Measurements from ENCODE around the gene ZBTB7C. TPM values are rescaled to one million over a fixed set of nuclear protein-coding genes. Genes with fewer than 3 reads are reported as not detected.

Gene ZBTB7C
- total RNA-seq, 1 donor from 2014 or later: 1.4 TPM

DNA sequence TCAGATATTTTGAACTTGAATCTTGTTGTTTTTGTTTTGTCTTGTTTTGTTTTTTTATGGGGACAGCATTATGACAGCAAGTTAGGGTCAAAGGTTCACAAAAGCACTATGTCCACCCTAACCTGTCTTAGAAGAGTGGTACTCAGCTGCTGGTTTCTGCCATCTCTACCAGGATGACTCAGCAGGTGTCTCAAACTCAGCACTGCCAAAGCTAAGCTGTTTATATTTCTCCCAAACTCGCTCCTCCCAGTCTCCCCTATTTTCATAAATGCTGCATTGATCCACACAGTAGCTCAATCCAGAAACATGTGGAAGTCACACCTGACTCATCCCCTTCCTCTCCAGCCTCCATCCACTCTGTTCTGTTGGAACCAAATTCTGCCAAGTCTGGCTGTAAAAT is 134.9 kb downstream of the ZBTB7C start:
- Mint-ChIP-seq H3K4me3 (ENCODE audit: unreplicated experiment) (no peak overlapping the region), H3K27me3 (ENCODE audit: low read depth) (peaks cover 18% of the 10 kb centered on the region), H3K36me3 (ENCODE audit: low read depth) (peaks cover 4% of the 10 kb centered on the region), H3K27ac (ENCODE audit: unreplicated experiment) (no peak overlapping the region), H3K9me3 (ENCODE audit: low read depth) (peaks cover 9% of the 10 kb centered on the region), H3K4me1 (ENCODE audit: low read depth) (no peaks in the 10 kb centered on the region)
- DNase-seq (ENCODE audit: low spot score): no peak
- TF ChIP-seq, protein P1, sequence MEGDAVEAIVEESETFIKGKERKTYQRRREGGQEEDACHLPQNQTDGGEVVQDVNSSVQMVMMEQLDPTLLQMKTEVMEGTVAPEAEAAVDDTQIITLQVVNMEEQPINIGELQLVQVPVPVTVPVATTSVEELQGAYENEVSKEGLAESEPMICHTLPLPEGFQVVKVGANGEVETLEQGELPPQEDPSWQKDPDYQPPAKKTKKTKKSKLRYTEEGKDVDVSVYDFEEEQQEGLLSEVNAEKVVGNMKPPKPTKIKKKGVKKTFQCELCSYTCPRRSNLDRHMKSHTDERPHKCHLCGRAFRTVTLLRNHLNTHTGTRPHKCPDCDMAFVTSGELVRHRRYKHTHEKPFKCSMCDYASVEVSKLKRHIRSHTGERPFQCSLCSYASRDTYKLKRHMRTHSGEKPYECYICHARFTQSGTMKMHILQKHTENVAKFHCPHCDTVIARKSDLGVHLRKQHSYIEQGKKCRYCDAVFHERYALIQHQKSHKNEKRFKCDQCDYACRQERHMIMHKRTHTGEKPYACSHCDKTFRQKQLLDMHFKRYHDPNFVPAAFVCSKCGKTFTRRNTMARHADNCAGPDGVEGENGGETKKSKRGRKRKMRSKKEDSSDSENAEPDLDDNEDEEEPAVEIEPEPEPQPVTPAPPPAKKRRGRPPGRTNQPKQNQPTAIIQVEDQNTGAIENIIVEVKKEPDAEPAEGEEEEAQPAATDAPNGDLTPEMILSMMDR (IDR thresholded peaks at IDR 0.05): no peak

DNA sequence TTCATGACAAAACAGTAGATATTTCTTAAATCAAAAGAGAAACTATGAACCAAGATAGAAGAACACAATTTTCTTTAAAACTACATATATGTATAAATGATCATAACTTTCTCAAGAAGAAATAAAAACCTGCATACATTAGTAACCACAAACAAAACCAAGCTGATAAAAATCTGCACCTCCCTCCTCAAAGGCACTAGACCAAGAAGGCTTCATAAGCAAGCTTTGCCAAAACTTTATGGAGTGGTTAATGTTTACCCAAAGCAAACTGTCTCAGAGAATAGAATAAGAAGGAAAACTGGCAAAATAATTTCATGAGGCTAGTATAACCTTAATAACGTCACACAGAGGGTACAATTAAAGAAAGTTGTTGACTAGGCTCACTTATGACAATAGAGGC is 138.3 kb downstream of the ZBTB7C start:
- TF ChIP-seq, protein P1 (IDR thresholded peaks at IDR 0.05): no peak
- no peak for DNase-seq (ENCODE audit: low spot score)
- peaks cover 4% of the 10 kb centered on the region for H3K9me3 Mint-ChIP-seq (ENCODE audit: low read depth)
- H3K27me3 Mint-ChIP-seq (ENCODE audit: low read depth): peaks cover 18% of the 10 kb centered on the region
- no peaks in the 10 kb centered on the region for H3K36me3 Mint-ChIP-seq (ENCODE audit: low read depth)
- no peak overlapping the region for H3K27ac Mint-ChIP-seq (ENCODE audit: unreplicated experiment)
- H3K4me3 Mint-ChIP-seq (ENCODE audit: unreplicated experiment): no peak overlapping the region
- no peaks in the 10 kb centered on the region for H3K4me1 Mint-ChIP-seq (ENCODE audit: low read depth)

DNA sequence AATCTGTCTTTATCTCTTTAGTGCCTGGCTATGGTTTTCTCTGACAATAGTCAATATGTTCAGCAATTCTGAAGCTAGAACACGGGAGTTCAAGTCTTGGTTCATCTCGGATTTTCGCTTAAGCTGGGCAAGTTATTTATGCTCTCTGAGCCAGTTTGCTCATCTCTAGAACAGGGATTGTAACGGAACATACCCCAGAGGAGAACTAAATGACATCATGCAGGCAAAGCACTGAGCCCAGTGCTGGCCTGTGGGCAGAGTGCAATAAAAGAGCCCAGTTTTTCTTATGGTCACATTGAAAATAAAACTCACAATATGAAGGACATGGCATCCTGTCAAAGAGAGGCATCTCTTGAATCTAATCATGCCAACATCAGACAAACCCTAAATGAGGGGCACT is 143.9 kb downstream of the ZBTB7C start:
- no peak overlapping the region for H3K27ac Mint-ChIP-seq (ENCODE audit: unreplicated experiment)
- peaks cover 16% of the 10 kb centered on the region for H3K27me3 Mint-ChIP-seq (ENCODE audit: low read depth)
- DNase-seq (ENCODE audit: low spot score): no peak
- no peaks in the 10 kb centered on the region for H3K4me1 Mint-ChIP-seq (ENCODE audit: low read depth)
- TF ChIP-seq, protein P1 (IDR thresholded peaks at IDR 0.05): no peak
- no peak overlapping the region for H3K4me3 Mint-ChIP-seq (ENCODE audit: unreplicated experiment)
- no peaks in the 10 kb centered on the region for H3K9me3 Mint-ChIP-seq (ENCODE audit: low read depth)
- no peaks in the 10 kb centered on the region for H3K36me3 Mint-ChIP-seq (ENCODE audit: low read depth)

DNA sequence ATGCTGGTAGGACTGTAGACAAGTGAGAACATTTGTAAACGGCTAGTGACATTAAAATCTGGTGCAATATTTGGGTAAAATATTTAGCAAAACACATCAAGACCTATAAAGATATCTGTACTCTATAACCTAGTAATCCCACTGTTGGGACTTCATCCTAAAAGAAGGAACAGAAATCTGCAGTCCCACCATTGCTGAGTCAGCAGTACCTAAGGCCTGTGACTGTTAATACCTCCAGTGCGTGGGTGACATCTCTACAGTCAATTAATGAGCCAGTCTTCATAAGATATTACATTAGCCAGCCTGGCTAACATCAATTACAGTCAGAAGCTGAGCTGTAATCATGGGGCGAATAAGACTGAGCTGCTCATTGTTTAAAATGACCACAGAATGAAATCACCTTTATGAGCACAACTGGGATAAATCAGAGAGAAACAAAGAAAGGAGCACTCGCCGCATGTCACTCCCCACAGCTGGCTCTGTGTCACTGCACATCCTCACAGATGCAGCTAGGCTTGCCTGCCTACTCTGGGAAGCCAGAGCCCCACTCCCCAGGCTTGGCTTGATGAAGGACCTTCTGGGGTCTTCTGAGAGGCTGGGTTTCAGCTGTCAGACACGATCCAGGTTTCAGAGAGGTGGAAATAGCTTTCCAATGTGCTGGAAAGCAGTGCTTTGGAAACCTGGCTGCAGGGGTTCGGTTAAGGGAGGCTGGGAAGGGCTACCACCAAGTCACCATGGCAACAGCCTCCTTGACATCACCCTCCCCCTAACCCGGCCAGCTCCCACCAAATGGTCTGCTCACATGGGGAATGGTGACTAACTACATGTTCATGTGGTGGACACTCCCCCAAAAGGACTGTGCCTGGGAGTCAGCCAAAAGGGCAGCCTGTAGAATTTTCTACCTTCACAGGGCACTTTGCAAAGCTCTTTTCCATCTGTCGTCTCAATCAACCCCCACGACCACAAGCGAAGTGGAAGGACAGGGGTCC is 145.0 kb downstream of the ZBTB7C start:
- Mint-ChIP-seq H3K27me3 (ENCODE audit: low read depth) (peaks cover 16% of the 10 kb centered on the region), H3K27ac (ENCODE audit: unreplicated experiment) (no peak overlapping the region)
- no peak for DNase-seq (ENCODE audit: low spot score)

DNA sequence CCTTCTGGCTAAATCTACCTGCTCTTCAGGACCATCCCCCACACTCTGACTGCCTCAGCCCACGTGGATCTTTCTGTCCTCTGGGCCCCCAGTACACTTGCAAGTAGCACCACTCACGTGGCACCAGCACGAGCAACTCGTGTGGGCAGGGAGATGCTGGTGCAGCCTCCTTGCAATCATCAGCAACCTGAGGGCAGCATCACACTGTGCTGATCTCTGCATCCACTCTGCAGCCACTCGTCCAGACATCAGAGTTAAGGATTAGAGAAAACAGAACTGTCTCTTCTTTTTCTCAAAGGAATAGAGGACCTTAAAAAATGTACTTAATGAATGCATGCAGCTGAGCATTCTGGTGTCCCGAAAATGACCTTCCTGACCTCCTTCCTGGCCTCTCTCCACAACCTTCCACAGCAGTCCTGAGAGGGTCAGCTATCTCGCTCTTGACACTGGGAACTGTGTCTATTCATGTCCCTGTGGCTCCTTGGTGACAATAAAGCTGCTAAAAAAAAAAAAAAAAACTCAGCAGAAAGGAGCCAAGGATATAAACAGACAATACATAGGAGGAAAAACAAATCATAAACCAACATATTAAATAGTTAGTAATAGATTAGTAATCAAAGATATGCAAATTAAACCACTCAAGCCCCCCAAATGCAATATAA is 145.9 kb downstream of the ZBTB7C start:
- H3K27ac Mint-ChIP-seq (ENCODE audit: unreplicated experiment): no peak overlapping the region
- H3K9me3 Mint-ChIP-seq (ENCODE audit: low read depth): no peaks in the 10 kb centered on the region
- TF ChIP-seq, protein P1 (IDR thresholded peaks at IDR 0.05): no peak
- H3K4me3 Mint-ChIP-seq (ENCODE audit: unreplicated experiment): no peak overlapping the region
- peaks cover 16% of the 10 kb centered on the region for H3K27me3 Mint-ChIP-seq (ENCODE audit: low read depth)
- no peaks in the 10 kb centered on the region for H3K4me1 Mint-ChIP-seq (ENCODE audit: low read depth)
- DNase-seq (ENCODE audit: low spot score): no peak
- no peaks in the 10 kb centered on the region for H3K36me3 Mint-ChIP-seq (ENCODE audit: low read depth)

More for the DNA sequence above, 145.0 kb downstream of the ZBTB7C start:
- Mint-ChIP-seq H3K36me3 (ENCODE audit: low read depth) (no peaks in the 10 kb centered on the region), H3K9me3 (ENCODE audit: low read depth) (no peaks in the 10 kb centered on the region), H3K4me1 (ENCODE audit: low read depth) (no peaks in the 10 kb centered on the region), H3K4me3 (ENCODE audit: unreplicated experiment) (no peak overlapping the region)
- TF ChIP-seq, protein P1 (IDR thresholded peaks at IDR 0.05): no peak

All from chondrocyte (in vitro differentiated cells).